GM12874 (cell line): Measurements from ENCODE around the gene CAPN13.

Source experiments
- CTCF ChIP-seq: IDR thresholded peaks from 2 replicates; pipeline ENCODE4 v1.5.1; 2011; ENCODE audit warnings: low read depth, mild to moderate bottlenecking, control low read depth, low read length, moderate library complexity; ENCODE audit not compliant: insufficient read depth

Gene CAPN13

GRCh38 chr2:30807249-30807648 is at the start of gene CAPN13:
Gene CAPN13, minus strand, starts transcription at chr2:30807446. Its CDS starts 20,121 bp downstream, at chr2:30787325.
- TF ChIP-seq CTCF: no peak

- no peak for TF ChIP-seq CTCF
These were observed 40.6 kb upstream of the CAPN13 start for GRCh38 chr2:30847841-30848240.

- TF ChIP-seq CTCF: no peak
These were observed 40.1 kb upstream of the CAPN13 start for GRCh38 chr2:30847329-30847728.

GRCh38 chr2:30828586-30828985 is 21.3 kb upstream of the CAPN13 start:
- no peak for TF ChIP-seq CTCF

GRCh38 chr2:30826916-30827315 is 19.7 kb upstream of the CAPN13 start:
- no peak for TF ChIP-seq CTCF

GRCh38 chr2:30826481-30826880 is 19.2 kb upstream of the CAPN13 start:
- no peak for TF ChIP-seq CTCF

GRCh38 chr2:30823452-30823851 is 16.2 kb upstream of the CAPN13 start:
- TF ChIP-seq CTCF: no peak

GRCh38 chr2:30821960-30822359 is 14.7 kb upstream of the CAPN13 start:
- TF ChIP-seq CTCF: no peak
